H1 (cell line): Measurements from ENCODE around the gene UBASH3B. TPM values are rescaled to one million over a fixed set of nuclear protein-coding genes. Genes with fewer than 3 reads are reported as not detected.

ENCODE experiments used
- CTCF ChIA-PET: fragments of 300-600 bp; sonication (Branson Sonifier 250); formaldehyde crosslinking; loops from one replicate; lab custom pipeline; 2021; ENCODE audit not compliant: partially characterized antibody; lab: Charles Lee
- POLR2A ChIA-PET: fragments of 300-600 bp; sonication (Branson Sonifier 250); formaldehyde crosslinking; loops from one replicate; lab custom pipeline; 2021; ENCODE audit warnings: inconsistent platforms; ENCODE audit not compliant: partially characterized antibody; lab: Charles Lee
- DNase-seq, 2 experiments: peaks; one replicate each; pipeline versions ENCODE4 v3.0.0 to v3.0.0-alpha.2; 2010 to 2022; ENCODE audit warnings: low spot score in 2 of 2, low read depth in 1 of 2, mixed read lengths in 1 of 2
- FAIRE-seq: peaks from 2 replicates; lab custom pipeline; 2011; peaks lifted over from hg19 to GRCh38; lab: Jason Lieb, UNC
- H2AFZ ChIP-seq: 2 replicates; pipeline ENCODE4 v1.8.1; 2012; ENCODE audit warnings: low read length, inconsistent platforms
- H2AK5ac ChIP-seq: 2 replicates; pipeline ENCODE4 v1.6.1; 2013; ENCODE audit warnings: low read depth, low read length
- H2BK120ac ChIP-seq: replicated peaks from 2 replicates; pipeline ENCODE3; 2013; ENCODE audit warnings: low read depth, low read length, inconsistent platforms
- H2BK12ac ChIP-seq: 2 replicates; pipeline ENCODE4 v1.6.1; 2013; ENCODE audit warnings: low read depth, low read length
- H2BK15ac ChIP-seq: 2 replicates; pipeline ENCODE4 v1.6.1; 2013; ENCODE audit warnings: low read length
- H2BK20ac ChIP-seq: 2 replicates; pipeline ENCODE4 v1.6.1; 2013; ENCODE audit warnings: low read length
- H2BK5ac ChIP-seq: 2 replicates; pipeline ENCODE4 v1.6.1; 2013; ENCODE audit warnings: low read depth, low read length
- H3K14ac ChIP-seq: 2 replicates; pipeline ENCODE4 v1.6.1; 2013; ENCODE audit warnings: inconsistent platforms; ENCODE audit not compliant: insufficient read length
- H3K18ac ChIP-seq: 2 replicates; pipeline ENCODE4 v1.6.1; 2013; ENCODE audit warnings: low read length; ENCODE audit errors: extremely low read depth
- H3K23ac ChIP-seq: 2 replicates; pipeline ENCODE4 v1.6.1; 2013; ENCODE audit warnings: inconsistent platforms; ENCODE audit not compliant: insufficient read length
- H3K23me2 ChIP-seq: 2 replicates; pipeline ENCODE4 v1.6.1; 2013; ENCODE audit warnings: low read depth, low read length
- H3K27ac ChIP-seq: 2 replicates; pipeline ENCODE4 v1.6.1; 2011; ENCODE audit warnings: low read depth, low read length, inconsistent platforms
- H3K27me3 ChIP-seq, 4 experiments: replicated peaks in 1 of 4; 1 replicate in 1 of 4; 2 replicates in 3 of 4; pipeline versions ENCODE4 v1.6.1 to v1.8.1; 2011 to 2013; ENCODE audit warnings: low read length in 3 of 4, mild to moderate bottlenecking in 3 of 4, inconsistent platforms in 2 of 4, mixed read lengths in 2 of 4, moderate library complexity in 1 of 4; ENCODE audit not compliant: control insufficient read depth in 3 of 4, insufficient read depth in 3 of 4; ENCODE audit errors: extremely low read depth in 1 of 4
- H3K36me3 ChIP-seq, 4 experiments: 2 replicates each; pipeline versions ENCODE4 v1.6.1 to v1.8.1; 2011 to 2013; ENCODE audit warnings: mild to moderate bottlenecking in 4 of 4, low read length in 3 of 4, moderate library complexity in 2 of 4, control low read depth in 1 of 4, inconsistent platforms in 1 of 4; ENCODE audit not compliant: insufficient read depth in 4 of 4, control insufficient read depth in 2 of 4
- H3K4ac ChIP-seq: replicated peaks from 2 replicates; pipeline ENCODE3; 2013; ENCODE audit warnings: low read length, low read depth, mixed read lengths, inconsistent platforms; ENCODE audit not compliant: insufficient read length
- H3K4me1 ChIP-seq, 4 experiments: replicated peaks in 1 of 4; 1 replicate in 1 of 4; 2 replicates in 3 of 4; pipeline versions ENCODE4 v1.6.1 to v1.8.1; 2011 to 2013; ENCODE audit warnings: low read length in 3 of 4, inconsistent platforms in 2 of 4, mixed read lengths in 1 of 4; ENCODE audit not compliant: insufficient read depth in 4 of 4, control insufficient read depth in 3 of 4
- H3K4me2 ChIP-seq, 2 experiments: 2 replicates each; pipeline versions ENCODE4 v1.6.1 to v1.8.1; 2011 to 2013; ENCODE audit warnings: low read depth in 2 of 2, low read length in 2 of 2, control low read depth in 1 of 2, inconsistent platforms in 1 of 2, mild to moderate bottlenecking in 1 of 2; ENCODE audit not compliant: insufficient read depth in 1 of 2
- H3K4me3 ChIP-seq, 4 experiments: fragments of 200-600, 300-600 bp in 1 of 4; sonication (generic), shearing (Covaris generic), sonication (Bioruptor Twin) in 1 of 4; 2 replicates each; pipeline versions ENCODE4 v1.5.1 to v1.8.1; 2011 to 2016; ENCODE audit warnings: low read length in 4 of 4, low read depth in 3 of 4, control low read depth in 2 of 4, inconsistent platforms in 2 of 4, mild to moderate bottlenecking in 2 of 4, mixed read lengths in 1 of 4, moderate library complexity in 1 of 4; ENCODE audit not compliant: insufficient read depth in 2 of 4; ENCODE audit errors: extremely low read depth in 1 of 4
- H3K56ac ChIP-seq: replicated peaks from 2 replicates; pipeline ENCODE3; 2013; ENCODE audit warnings: low read depth, mild to moderate bottlenecking, mixed read lengths, low read length, inconsistent platforms; ENCODE audit not compliant: insufficient read length
- H3K79me1 ChIP-seq: 2 replicates; pipeline ENCODE4 v1.6.1; 2013; ENCODE audit warnings: low read depth, low read length, control low read depth
- H3K79me2 ChIP-seq, 2 experiments: 2 replicates each; pipeline versions ENCODE4 v1.6.1 to v1.8.1; 2012 to 2013; ENCODE audit warnings: low read length in 2 of 2, mild to moderate bottlenecking in 2 of 2, inconsistent platforms in 1 of 2; ENCODE audit not compliant: insufficient read depth in 2 of 2, control insufficient read depth in 1 of 2
- H3K9ac ChIP-seq, 4 experiments: replicated peaks in 1 of 4; 1 replicate in 1 of 4; 2 replicates in 3 of 4; pipeline versions ENCODE4 v1.6.1 to v1.8.1; 2011 to 2013; ENCODE audit warnings: low read depth in 3 of 4, low read length in 3 of 4, control low read depth in 2 of 4, mild to moderate bottlenecking in 2 of 4, moderate library complexity in 2 of 4, inconsistent platforms in 1 of 4; ENCODE audit errors: extremely low read depth in 1 of 4
- H3K9me3 ChIP-seq, 2 experiments: 2 replicates each; pipeline versions ENCODE4 v1.6.1 to v1.8.1; 2012 to 2013; ENCODE audit warnings: mild to moderate bottlenecking in 2 of 2, moderate library complexity in 2 of 2, control low read depth in 1 of 2, inconsistent platforms in 1 of 2, low read depth in 1 of 2, low read length in 1 of 2, mixed read lengths in 1 of 2; ENCODE audit not compliant: insufficient read depth in 2 of 2
- H4K20me1 ChIP-seq, 2 experiments: replicated peaks in 1 of 2; 2 replicates each; pipeline versions ENCODE3 to v1.8.1; 2011 to 2013; ENCODE audit warnings: inconsistent platforms in 2 of 2, low read length in 2 of 2, mild to moderate bottlenecking in 1 of 2; ENCODE audit not compliant: insufficient read depth in 2 of 2, control insufficient read depth in 1 of 2
- H4K5ac ChIP-seq: 2 replicates; pipeline ENCODE4 v1.6.1; 2013; ENCODE audit warnings: low read length, low read depth, mixed read lengths, inconsistent platforms; ENCODE audit not compliant: insufficient read length
- H4K8ac ChIP-seq: 2 replicates; pipeline ENCODE4 v1.8.0; 2013; ENCODE audit warnings: mild to moderate bottlenecking, moderate library complexity, low read length, inconsistent platforms; ENCODE audit not compliant: insufficient read depth; ENCODE audit errors: extremely low read depth
- H4K91ac ChIP-seq: replicated peaks from 2 replicates; pipeline ENCODE3; 2013; ENCODE audit warnings: low read length, mixed read lengths, inconsistent platforms; ENCODE audit not compliant: insufficient read length
- RXRA ChIP-seq: IDR thresholded peaks from 2 replicates; pipeline ENCODE4 v1.6.1; 2011; ENCODE audit warnings: low read depth, mild to moderate bottlenecking, low read length, moderate library complexity; ENCODE audit not compliant: insufficient read depth
- WGBS, 2 experiments: shearing (Covaris generic) in 1 of 2; methylation state at CpG; one replicate each; pipeline versions ENCODE4 v1.1.6 to v1.1.7; 2013 to 2015; ENCODE audit warnings: low lambda C conversion rate in 2 of 2, mixed read lengths in 2 of 2, inconsistent platforms in 1 of 2, low coverage in 1 of 2, missing lambda C conversion rate in 1 of 2; ENCODE audit not compliant: insufficient replicate concordance in 2 of 2, insufficient coverage in 1 of 2, insufficient read length in 1 of 2; ENCODE audit errors: extremely low coverage in 1 of 2, missing lambda C conversion rate in 1 of 2; 5-methylcytosine and 5-hydroxymethylcytosine counted together
- polyA plus RNA-seq, 7 experiments: library from polyadenylated mRNA; depleted of rRNA in 3 of 7; stranded (reverse) in 5 of 7; unstranded in 2 of 7; fragments of >200 nt in 5 of 7; fragments of 200-250 nt in 2 of 7; gene quantifications; 1 replicate in 5 of 7; 2 replicates in 1 of 7; 4 replicates in 1 of 7; pipeline versions ENCODE4 v1.2.1 to v1.2.3, GENCODE V29; 2011 to 2013; ENCODE audit warnings: missing spikeins in 2 of 7, mixed read lengths in 2 of 7
- total RNA-seq: library from RNA; stranded (reverse); fragmentation: NEBNext Ultra II Directional; extraction: Animal tissue kit (Norgen Biotek cat#: 25700); gene quantifications from 2 replicates; pipeline ENCODE4 v1.2.1, GENCODE V29; 2021

Gene UBASH3B
- total and polyA plus RNA-seq, 2 of the 8 experiments (the other 6 are each of a cell fraction or from before 2014, with no cell fraction given), result 7.5 to 9.5 TPM

GRCh38 chr11:122698392-122698791 is 42.9 kb downstream of the UBASH3B start:
- Histone ChIP-seq H4K8ac (no peak overlapping the region), H2BK12ac (no peak overlapping the region), H4K5ac (no peak overlapping the region), H3K4me3 (no peak overlapping the region), H3K18ac (no peak overlapping the region), H3K27me3 (no peaks in the 10 kb centered on the region), H4K20me1 (no peaks in the 10 kb centered on the region), H3K4me2 (no peak overlapping the region), H3K14ac (no peak overlapping the region), H2BK5ac (no peak overlapping the region), H3K23ac (no peak overlapping the region), H2BK120ac (no peak overlapping the region), H3K9ac (no peak overlapping the region), H4K91ac (no peak overlapping the region), H3K27ac (no peak overlapping the region), H3K36me3 (no peaks in the 10 kb centered on the region), H3K4me1 (no peaks in the 10 kb centered on the region), H3K23me2 (no peaks in the 10 kb centered on the region), H3K56ac (no peak overlapping the region), H2BK15ac (no peak overlapping the region), H3K9me3 (no peaks in the 10 kb centered on the region), H2BK20ac (no peak overlapping the region), H2AFZ (no peak overlapping the region), H2AK5ac (no peak overlapping the region), H3K4ac (no peak overlapping the region), H3K79me2 (no peaks in the 10 kb centered on the region), H3K79me1 (no peaks in the 10 kb centered on the region; the same call in 1 of the 2 replicates)
- ChIA-PET POLR2A (no interaction called here), CTCF (no interaction called here)
- FAIRE-seq (no peak), DNase-seq (no peak)
- WGBS, 2 experiments, result 81% methylated on average over 3 of the region's 3 CpGs; no CpG with 5 or more reads in 1 of the 2 experiments
- TF ChIP-seq RXRA, result no peak
